ENCODE data around the gene RRP15.

DNA sequence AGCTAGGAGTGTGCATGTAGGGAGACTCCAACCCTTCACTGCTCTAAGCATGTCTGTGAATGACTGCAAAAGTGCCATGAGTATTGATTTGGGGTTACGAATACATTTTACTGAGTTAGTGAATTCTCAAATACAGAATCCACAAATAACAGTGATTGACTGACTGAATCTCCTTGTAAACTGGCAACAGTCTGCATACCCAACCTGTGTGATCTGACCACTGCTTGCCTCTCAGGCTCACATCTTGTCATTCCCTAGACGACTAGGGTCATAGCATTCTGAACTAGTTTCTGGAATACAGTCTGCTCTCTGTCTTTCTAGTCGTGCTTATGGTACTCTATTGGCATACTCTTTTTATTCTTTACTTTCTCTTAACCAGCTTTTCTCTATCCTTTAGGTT, 7.4 kb downstream of the RRP15 start:
- TF ChIP-seq, protein P1, sequence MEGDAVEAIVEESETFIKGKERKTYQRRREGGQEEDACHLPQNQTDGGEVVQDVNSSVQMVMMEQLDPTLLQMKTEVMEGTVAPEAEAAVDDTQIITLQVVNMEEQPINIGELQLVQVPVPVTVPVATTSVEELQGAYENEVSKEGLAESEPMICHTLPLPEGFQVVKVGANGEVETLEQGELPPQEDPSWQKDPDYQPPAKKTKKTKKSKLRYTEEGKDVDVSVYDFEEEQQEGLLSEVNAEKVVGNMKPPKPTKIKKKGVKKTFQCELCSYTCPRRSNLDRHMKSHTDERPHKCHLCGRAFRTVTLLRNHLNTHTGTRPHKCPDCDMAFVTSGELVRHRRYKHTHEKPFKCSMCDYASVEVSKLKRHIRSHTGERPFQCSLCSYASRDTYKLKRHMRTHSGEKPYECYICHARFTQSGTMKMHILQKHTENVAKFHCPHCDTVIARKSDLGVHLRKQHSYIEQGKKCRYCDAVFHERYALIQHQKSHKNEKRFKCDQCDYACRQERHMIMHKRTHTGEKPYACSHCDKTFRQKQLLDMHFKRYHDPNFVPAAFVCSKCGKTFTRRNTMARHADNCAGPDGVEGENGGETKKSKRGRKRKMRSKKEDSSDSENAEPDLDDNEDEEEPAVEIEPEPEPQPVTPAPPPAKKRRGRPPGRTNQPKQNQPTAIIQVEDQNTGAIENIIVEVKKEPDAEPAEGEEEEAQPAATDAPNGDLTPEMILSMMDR (IDR thresholded peaks at IDR 0.05 in 2 of 3, conservative IDR thresholded peaks at IDR 0.05 in 1 of 3; ENCODE audit: borderline replicate concordance in 1 of 3, insufficient read depth in 1 of 3, low read depth in 2 of 3, low read length in 2 of 3): no peak
- no peak for TF ChIP-seq POLR2A (IDR thresholded peaks at IDR 0.05; ENCODE audit: borderline replicate concordance, extremely low read depth, insufficient read depth, insufficient read length)
